GM19397 (cell line): ENCODE measurements around the gene C22orf31.
"Not testable (repeated sequence)": the region's sequence is repeated elsewhere in the genome, so short reads cannot be mapped to it uniquely, and the experiment has no call there.

Experiments used
- ATAC-seq: cut with Tn5 transposase; IDR thresholded peaks from one replicate; pipeline ENCODE4 v1.9.1; 2021; ENCODE audit warnings: mild to moderate bottlenecking, moderate library complexity; ENCODE audit not compliant: unreplicated experiment

Gene C22orf31

GRCh38 chr22:29061773-29062172 is at the start of gene C22orf31:
Gene C22orf31 (minus strand): TSS chr22:29061831. CDS start chr22:29061792, 39 bp downstream.
- no peak for ATAC-seq

- ATAC-seq: no peak
Measured at GRCh38 chr22:29110946-29111345, 49.3 kb upstream of the C22orf31 start.

DNA sequence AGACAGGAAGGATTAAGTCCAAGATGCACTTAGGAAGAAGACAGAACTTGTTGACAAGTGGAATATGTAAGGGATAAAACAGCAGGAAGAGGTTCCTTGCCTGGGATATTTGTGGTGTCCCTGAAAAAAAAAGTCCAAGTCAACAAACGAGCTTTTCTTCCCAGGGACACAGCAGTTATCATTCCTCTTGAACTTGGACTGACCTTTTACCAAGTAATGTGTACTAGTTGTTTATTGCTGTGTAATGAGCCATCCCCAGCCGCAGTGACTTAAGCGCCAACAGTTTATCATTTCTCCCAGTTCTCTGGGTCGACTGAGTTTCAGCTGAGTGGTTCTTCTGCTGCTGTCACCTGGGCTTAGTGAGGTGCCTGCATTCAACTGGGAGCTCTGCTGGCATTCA is 48.2 kb upstream of the C22orf31 start:
- no peak for ATAC-seq

GRCh38 chr22:29108137-29108536 is 46.5 kb upstream of the C22orf31 start:
- no peak for ATAC-seq

DNA sequence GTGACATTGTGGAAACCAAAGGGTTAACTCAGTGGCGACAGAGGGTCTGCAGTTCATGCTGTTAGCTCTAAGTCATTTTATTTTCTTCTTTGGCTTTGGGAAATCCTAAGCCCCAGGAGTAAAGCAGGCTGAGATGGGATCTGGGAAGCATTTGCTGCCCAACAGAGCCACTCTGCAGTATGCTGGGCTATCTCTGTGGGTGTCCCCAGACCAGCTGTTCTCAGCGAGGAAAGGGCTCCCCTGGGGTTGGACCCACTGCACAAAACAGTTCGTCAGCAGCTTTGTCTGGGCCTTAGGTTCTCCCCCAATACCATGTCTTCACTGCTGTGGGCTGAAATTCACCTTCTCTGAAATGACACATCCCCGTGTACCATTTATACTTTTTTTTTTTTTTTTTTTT is 45.2 kb upstream of the C22orf31 start:
- ATAC-seq: no peak

DNA sequence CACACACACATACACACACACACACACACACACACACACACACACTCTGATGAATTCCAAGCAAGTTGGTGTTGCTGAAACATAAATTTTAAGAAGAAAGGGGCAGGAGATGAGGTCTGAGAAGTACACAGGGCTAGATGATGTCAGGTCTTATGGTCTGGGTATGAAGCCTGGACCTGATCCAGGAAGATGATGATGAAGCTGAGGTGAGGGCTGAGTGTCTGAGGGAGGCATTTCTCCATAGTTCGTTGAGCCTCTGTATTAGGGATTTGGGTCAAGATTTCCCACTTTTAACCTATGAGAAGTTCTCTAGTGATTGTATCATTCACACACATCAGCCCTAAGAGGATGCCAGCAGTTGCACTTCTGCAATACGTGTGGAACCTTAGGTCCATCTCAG is 43.8 kb upstream of the C22orf31 start:
- ATAC-seq: no peak

GRCh38 chr22:29103121-29103520 is 41.5 kb upstream of the C22orf31 start:
- ATAC-seq: no peak

- ATAC-seq: no peak
Measured at GRCh38 chr22:29102300-29102699, 40.7 kb upstream of the C22orf31 start.

DNA sequence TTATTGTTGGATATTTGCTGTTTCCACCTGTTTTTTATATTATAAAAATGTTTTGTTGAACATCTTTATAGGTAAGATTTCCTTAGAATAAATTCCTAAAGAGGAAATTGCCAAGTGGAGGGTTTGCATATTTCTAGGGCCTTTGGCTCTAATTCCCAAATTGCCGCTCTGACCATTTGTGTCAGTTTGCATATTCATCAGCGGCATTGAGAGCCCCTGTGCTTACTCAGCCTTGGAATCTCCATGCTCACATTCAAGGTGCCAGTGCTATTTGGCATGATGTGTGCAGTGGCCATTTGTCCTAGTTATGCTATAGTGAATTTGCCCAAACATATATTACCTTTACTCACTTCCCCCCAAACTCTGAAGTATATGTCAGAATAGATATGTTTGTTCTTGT is 36.7 kb upstream of the C22orf31 start:
- ATAC-seq: no peak

DNA sequence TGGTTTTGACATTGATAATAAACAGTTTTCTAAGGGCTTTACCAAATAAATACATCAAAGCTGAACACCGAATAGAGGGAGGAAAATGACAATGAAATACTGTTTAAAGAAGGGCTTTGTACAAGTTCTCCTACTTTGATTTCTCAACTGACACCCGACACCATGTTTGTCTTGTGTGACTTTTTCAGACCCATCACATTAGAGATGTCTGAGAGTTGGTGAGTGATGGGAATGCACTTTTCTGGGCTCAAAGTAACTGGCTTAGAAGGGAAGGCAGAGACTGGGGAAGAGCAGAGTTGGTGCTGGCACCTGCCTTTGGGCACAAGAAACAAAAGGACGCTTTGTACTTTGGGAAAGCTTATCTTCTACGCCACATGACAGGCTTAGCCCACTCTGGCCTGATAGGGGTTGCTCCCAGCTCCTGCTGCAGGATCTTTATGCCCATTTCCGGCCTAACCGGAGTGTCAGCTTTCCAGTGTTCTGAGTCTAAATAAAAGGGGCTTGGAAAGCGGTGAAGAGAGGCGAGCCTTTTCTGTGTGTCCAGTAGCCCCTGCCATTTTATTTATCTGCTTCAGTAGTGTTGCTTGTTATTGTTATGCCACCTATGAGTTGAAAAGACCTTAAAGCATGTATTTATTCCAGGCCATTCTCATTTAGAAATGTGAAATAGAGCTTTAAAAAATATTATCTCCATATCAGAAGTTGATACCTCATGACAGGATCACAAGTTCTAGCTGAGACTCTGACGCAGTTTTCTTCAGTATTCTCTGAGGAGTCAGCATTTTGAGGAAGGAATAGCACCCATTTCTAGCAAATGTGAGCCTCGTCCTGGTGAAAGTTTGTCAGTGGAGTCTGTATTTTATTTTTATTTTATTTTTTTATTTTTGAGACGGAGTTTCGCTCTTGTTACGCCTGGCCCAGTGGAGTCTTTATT is 35.4 kb upstream of the C22orf31 start:
- ATAC-seq: no peak

DNA sequence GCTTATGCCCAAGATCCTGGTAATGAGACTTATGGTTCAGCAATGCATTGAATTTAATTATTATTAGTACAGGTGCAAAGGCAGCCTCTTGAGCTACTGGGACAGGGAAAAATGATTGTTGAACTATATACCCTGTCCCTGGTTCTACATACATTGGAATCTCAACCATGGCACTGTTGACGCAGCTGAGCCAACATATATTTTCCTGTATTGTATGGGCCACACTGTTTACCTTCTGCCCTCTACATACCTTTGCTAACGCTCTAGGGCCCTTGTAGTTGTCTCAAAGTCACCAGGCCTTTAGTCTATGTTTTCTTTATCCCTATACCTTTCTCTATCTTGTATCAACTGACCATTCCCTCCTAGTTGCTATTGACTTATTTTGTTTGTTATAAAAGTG is 33.8 kb upstream of the C22orf31 start:
- no peak for ATAC-seq

DNA sequence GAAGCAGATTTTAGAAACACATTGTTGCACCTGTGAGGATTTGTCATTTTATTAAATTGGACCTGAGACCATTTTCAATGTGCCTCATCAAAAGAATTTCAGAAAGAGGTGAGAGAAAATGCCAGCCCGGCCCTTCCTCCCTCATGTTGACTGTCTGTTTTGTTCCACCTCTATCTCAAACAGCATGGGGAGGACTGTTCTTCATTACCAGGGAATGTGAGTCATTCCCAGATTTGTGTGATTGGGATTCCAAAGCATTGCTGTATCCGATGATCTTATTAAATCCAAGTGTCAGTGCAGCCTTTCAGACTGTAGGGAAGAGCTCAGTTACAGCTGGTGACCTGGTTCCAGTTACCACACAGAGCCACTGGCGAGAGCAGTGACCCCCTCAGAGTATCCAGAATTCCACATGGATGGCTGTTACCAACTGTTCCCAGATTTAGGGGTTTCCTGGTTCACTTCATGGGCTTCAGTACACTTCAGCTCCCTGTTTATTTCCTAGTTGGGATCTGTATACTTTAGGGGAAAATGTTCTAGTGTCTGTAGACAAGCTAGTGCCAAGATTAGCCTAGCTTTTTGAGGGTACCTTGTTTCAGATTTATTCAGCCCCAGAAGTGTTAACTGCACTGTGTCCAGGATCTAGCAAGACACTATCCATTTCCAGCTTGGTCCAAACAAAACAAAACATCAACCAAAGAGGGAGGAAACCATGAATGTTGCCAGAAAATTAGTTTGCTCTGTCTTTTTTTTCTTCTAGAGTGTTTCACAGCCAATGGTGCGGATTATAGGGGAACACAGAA is 32.1 kb upstream of the C22orf31 start:
- ATAC-seq: no peak

DNA sequence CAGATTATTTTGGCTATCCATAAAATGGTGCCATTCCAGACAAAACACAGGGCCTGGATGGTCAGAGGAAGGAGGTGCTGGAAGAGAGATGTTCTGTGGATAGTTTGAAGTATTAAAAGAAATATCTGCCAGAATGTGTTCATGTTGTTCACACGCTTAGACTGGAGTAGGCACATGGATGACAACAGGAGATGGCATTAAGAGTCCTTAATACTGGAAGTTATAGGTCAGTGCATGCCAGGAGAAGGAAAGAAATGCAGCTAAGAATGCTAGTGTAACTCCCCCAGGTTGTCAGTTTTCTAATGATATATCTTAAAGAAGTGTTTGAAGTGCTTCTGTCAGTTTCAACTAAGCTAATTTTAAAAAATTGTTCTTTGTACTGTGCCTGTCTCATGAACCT is 31.4 kb upstream of the C22orf31 start:
- ATAC-seq: no peak

- ATAC-seq: no peak
Measured at GRCh38 chr22:29092243-29092642, 30.6 kb upstream of the C22orf31 start.

GRCh38 chr22:29090039-29090438 is 28.4 kb upstream of the C22orf31 start:
- no peak for ATAC-seq

- no peak for ATAC-seq
Measured at GRCh38 chr22:29089507-29089906, 27.9 kb upstream of the C22orf31 start.

DNA sequence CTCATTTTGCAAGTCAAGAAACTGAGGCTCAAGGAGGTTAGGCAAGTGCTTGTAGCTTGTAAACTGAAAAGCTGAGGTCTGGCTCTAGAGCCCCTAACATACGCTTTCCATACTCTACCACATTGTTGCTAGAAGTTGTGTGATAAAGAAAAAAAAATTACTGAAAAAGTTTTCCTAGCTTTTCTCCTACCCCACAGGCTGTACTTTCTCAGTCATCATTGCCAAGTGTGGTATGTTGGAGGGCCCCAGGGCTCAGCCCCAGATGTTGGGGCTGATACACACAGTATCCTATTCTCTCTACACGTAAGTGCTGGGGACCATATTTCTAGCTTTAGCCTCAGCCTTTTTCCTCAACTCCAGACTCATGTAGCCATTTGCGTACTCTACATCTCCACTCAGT is 27.2 kb upstream of the C22orf31 start:
- no peak for ATAC-seq

DNA sequence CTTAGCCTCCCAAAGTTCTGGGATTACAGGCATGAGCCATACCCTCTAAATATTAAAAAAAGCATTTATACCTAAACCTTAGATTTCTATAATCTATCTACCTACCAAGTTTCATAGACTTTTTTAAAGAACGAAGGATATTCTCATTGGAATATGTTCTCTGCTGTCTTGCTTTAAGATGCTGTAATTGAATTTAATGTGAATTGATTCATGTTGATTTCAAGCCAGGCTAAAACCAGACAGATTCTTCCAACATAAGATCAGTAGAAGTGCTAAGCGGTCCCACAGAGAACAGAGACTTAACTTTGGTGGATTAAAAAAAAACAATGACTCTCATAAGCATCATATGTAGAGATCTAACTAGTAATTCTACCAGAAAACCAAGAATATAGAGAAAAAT is 25.4 kb upstream of the C22orf31 start:
- no peak for ATAC-seq

DNA sequence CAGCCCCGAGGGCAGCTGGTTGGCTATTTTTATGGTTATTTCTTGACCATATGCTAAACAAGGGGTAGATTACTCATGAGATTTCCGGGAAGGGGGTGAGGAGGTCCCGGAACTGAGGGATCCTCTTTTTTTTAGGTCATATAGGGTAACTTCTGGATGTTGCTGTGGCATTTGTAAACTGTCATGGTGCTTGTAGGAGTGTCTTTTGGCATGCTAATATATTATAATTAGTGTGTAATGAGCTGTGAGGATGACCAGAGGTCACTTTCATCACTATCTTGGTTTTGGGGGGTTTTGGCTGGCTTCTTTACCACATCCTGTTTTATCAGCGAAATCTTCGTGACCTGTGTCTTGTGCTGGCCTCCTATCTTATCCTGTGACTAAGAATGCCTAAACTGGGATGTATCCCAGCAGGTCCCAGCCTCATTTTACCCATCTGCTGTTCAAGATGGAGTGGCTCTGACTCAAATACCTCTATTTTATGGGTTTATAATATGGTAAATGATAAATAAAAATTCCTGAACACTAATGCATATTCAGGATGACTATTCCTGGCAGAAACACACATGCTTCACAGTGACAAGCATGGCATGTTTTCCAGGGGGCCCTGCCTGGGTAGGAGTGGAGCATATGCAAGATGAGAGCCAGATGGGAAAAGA is 22.4 kb upstream of the C22orf31 start:
- no peak for ATAC-seq

DNA sequence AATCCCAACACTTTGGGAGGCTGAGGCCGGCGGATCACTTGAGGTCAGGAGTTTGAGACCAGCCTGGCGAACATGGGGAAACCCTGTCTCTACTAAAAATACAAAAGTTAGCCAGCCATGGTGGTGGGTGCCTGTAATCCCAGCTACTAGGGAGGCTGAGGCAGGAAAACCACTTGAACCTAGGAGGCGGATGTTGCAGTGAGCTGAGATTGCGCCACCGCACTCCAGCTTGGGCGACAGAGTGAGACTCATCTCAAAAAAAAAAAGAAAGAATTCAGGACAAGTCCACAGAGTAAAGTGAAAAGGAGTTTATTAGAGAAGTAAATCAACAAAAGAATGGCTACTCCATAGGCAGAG is 21.9 kb upstream of the C22orf31 start:
- not testable (repeated sequence) for ATAC-seq

- no peak for ATAC-seq
Measured at GRCh38 chr22:29082826-29083545, 21.4 kb upstream of the C22orf31 start.
